Skin of body (tissue), 2 donors: ENCODE results near the gene DMD. TPM values are rescaled to one million over a fixed set of nuclear protein-coding genes. Genes with fewer than 3 reads are reported as not detected.
"Not testable (repeated sequence)": the region's sequence is repeated elsewhere in the genome, so short reads cannot be mapped to it uniquely, and the experiment has no call there.

Source experiments
- DNase-seq: peaks from one replicate; lab custom pipeline; 2025; lab: John Stamatoyannopoulos, UW
- total RNA-seq: library from RNA; depleted of rRNA; stranded (reverse); fragments of >200 nt; gene quantifications from one replicate; pipeline ENCODE4 v1.2.3, GENCODE V29; 2014

Gene DMD
- total RNA-seq, 1 donor from 2014 or later = 87.0 TPM

- DNase-seq = no peak
Observed at GRCh38 chrX:32867781-32868523, 343.4 kb downstream of the DMD start.

- DNase-seq = no peak
Observed at GRCh38 chrX:32852203-32852602, 359.1 kb downstream of the DMD start.

- no peak for DNase-seq
Observed at GRCh38 chrX:32851556-32851955, 359.8 kb downstream of the DMD start.

GRCh38 chrX:32847921-32848320 is 363.4 kb downstream of the DMD start:
- no peak for DNase-seq

- no peak for DNase-seq
Observed at GRCh38 chrX:32842053-32842452, 369.3 kb downstream of the DMD start.

GRCh38 chrX:32839781-32840180 is 371.6 kb downstream of the DMD start:
- no peak for DNase-seq

GRCh38 chrX:32825009-32825408 is 386.3 kb downstream of the DMD start:
- DNase-seq = no peak

GRCh38 chrX:32804034-32804433 is 407.3 kb downstream of the DMD start:
- DNase-seq = no peak

- no peak for DNase-seq
Observed at GRCh38 chrX:32798990-32799389, 412.4 kb downstream of the DMD start.

- DNase-seq = no peak
Observed at GRCh38 chrX:32788936-32789335, 422.4 kb downstream of the DMD start.

- no peak for DNase-seq
Observed at GRCh38 chrX:32780109-32780508, 431.2 kb downstream of the DMD start.

- no peak for DNase-seq
Observed at GRCh38 chrX:32778965-32779364, 432.4 kb downstream of the DMD start.

GRCh38 chrX:32774966-32775365 is 436.4 kb downstream of the DMD start:
- DNase-seq = no peak

GRCh38 chrX:32749070-32749469 is 462.3 kb downstream of the DMD start:
- no peak for DNase-seq

- DNase-seq = no peak
Observed at GRCh38 chrX:32745323-32745722, 466.0 kb downstream of the DMD start.

GRCh38 chrX:32744921-32745320 is 466.4 kb downstream of the DMD start:
- DNase-seq = no peak

GRCh38 chrX:32741910-32742309 is 469.4 kb downstream of the DMD start:
- no peak for DNase-seq

GRCh38 chrX:32708542-32708941 is 502.8 kb downstream of the DMD start:
- no peak for DNase-seq

- DNase-seq = not testable (repeated sequence)
Observed at GRCh38 chrX:32705385-32705784, 506.0 kb downstream of the DMD start.

GRCh38 chrX:32687379-32687778 is 524.0 kb downstream of the DMD start:
- DNase-seq = no peak

- DNase-seq = no peak
Observed at GRCh38 chrX:32678487-32678886, 532.9 kb downstream of the DMD start.

GRCh38 chrX:32673193-32673592 is 538.2 kb downstream of the DMD start:
- DNase-seq = no peak

- no peak for DNase-seq
Observed at GRCh38 chrX:32662516-32662915, 548.8 kb downstream of the DMD start.
